GM19023 (cell line): ENCODE data around the gene CCSAP.
"Not testable (repeated sequence)": the region's sequence is repeated elsewhere in the genome, so short reads cannot be mapped to it uniquely, and the experiment has no call there.

Experiments
- ATAC-seq: cut with Tn5 transposase; IDR thresholded peaks from one replicate; pipeline ENCODE4 v1.9.1; 2021; ENCODE audit warnings: mild to moderate bottlenecking, moderate library complexity; ENCODE audit not compliant: unreplicated experiment

CCSAP gene

GRCh38 chr1:229291686-229292085 is 51.2 kb downstream of the CCSAP start:
- not testable (repeated sequence) for ATAC-seq

- ATAC-seq: no peak
Observed at GRCh38 chr1:229288516-229288915, 54.3 kb downstream of the CCSAP start.

- ATAC-seq: no peak
Observed at GRCh38 chr1:229287267-229287666, 55.6 kb downstream of the CCSAP start.

- ATAC-seq: no peak
Observed at GRCh38 chr1:229286099-229286766, 56.6 kb downstream of the CCSAP start.

- no peak for ATAC-seq
Observed at GRCh38 chr1:229285440-229285839, 57.4 kb downstream of the CCSAP start.

- ATAC-seq: no peak
Observed at GRCh38 chr1:229284887-229285286, 58.0 kb downstream of the CCSAP start.

- no peak for ATAC-seq
Observed at GRCh38 chr1:229283183-229283611, 59.6 kb downstream of the CCSAP start.

GRCh38 chr1:229282295-229282823 is 60.5 kb downstream of the CCSAP start:
- ATAC-seq: no peak

- ATAC-seq: no peak
Observed at GRCh38 chr1:229281339-229281926, 61.4 kb downstream of the CCSAP start.

GRCh38 chr1:229280921-229281320 is 61.9 kb downstream of the CCSAP start:
- ATAC-seq: no peak

- ATAC-seq: no peak
Observed at GRCh38 chr1:229280037-229280828, 62.6 kb downstream of the CCSAP start.

- no peak for ATAC-seq
Observed at GRCh38 chr1:229279242-229279641, 63.6 kb downstream of the CCSAP start.

GRCh38 chr1:229278120-229278741 is 64.6 kb downstream of the CCSAP start:
- ATAC-seq: no peak

GRCh38 chr1:229275005-229275404 is 67.8 kb downstream of the CCSAP start:
- ATAC-seq: no peak

- ATAC-seq: no peak
Observed at GRCh38 chr1:229273507-229274232, 69.2 kb downstream of the CCSAP start.

- ATAC-seq: no peak
Observed at GRCh38 chr1:229272164-229273158, 70.4 kb downstream of the CCSAP start.

- peak; percentile 62 for ATAC-seq
Observed at GRCh38 chr1:229271448-229272159, 71.2 kb downstream of the CCSAP start.
